ENCODE data around the gene CELSR1.
"Not testable (repeated sequence)": the region's sequence is repeated elsewhere in the genome, so short reads cannot be mapped to it uniquely, and the experiment has no call there.

Gene CELSR1

GRCh38 chr22:46515208-46516111 lies 22.0 kb downstream of the CELSR1 start:
- no peak for DNase-seq (ENCODE audit: low read depth in 2 of 2)

GRCh38 chr22:46514592-46515207 lies 22.7 kb downstream of the CELSR1 start:
- DNase-seq (ENCODE audit: low read depth in 2 of 2), result no peak

- DNase-seq (ENCODE audit: low read depth in 2 of 2), result no peak
These were observed 23.4 kb downstream of the CELSR1 start for GRCh38 chr22:46513908-46514550.

- DNase-seq (ENCODE audit: low read depth in 2 of 2), result no peak
These were observed 24.7 kb downstream of the CELSR1 start for GRCh38 chr22:46512683-46513082.

GRCh38 chr22:46512039-46512370 lies 25.4 kb downstream of the CELSR1 start:
- no peak for DNase-seq (ENCODE audit: low read depth in 2 of 2)

DNA sequence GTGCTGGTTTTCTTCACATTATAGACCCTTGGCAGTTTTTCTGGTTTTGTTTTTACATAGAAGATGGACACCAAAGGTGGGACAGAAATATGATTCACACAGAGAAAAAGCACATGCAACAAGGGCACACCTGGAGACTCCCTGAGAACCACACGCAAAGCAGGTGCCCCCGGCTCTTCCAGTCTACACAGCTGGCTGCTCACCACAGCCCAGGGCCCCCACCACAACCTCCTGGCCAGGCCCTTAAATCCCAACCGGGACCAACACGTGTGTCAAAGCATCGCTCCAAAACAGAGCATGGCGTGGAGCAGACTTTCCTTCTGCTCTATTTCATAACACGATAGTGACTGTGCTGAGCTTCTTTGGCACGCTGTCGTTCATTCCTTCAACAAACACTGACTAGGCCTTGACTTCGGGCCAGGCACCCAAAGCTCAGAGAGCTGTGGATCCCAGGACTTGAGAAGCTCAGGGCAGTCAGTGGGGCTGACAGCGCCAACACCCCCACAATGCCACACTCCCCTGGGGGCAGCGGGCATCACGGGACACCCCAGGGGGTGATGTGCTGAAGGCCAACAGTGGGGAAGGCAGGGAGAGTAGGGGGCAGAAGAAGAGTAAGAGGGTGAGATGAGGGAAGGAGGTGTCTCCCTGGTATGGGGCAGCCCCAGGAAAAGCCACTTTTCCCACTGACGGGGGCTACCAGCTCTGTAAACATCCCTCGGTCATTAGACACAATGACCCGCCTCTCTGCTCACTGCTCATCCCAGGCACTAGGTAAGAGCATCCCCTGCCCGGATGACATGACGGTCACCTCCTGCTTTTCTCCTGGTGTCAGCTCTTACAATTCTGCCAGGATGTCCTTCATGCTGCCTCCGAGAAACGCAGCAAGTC lies 26.0 kb downstream of the CELSR1 start:
- DNase-seq (ENCODE audit: low read depth in 2 of 2), result no peak

DNA sequence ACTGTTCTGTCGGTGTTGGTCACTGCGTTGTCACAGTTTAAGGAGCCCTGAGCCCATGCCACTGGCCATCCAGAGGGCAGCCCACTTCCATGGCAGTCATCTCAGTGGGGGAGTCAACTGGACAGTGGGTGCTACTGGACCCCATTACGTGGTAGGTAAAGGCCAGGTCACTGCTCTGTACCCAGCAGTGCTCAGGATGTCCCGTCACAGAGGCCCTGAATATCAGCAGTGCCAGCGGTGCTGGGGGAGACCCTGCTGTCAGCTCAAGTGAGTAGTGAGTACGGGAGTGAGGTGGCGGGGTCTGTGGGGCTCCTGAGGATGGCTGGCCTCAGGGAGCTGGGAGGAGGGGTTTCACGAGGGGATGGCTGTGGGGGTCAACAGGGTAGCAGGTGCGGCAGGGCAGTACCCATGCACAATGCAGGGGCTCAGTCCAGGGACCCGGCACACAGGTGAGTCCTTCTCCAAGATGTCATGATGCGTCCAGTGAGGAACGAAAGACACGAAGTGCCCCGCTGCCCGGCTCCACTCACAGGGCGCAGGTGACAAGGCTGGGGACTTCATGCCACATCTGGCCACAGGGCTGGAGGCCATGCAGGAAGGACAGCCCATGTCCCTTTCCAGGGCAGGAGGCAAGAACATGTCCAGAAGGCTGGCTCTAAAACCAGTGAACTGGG lies 27.9 kb downstream of the CELSR1 start:
- no peak for DNase-seq (ENCODE audit: low read depth in 2 of 2)

GRCh38 chr22:46508491-46508999 lies 28.9 kb downstream of the CELSR1 start:
- DNase-seq (ENCODE audit: low read depth in 2 of 2), result no peak

DNA sequence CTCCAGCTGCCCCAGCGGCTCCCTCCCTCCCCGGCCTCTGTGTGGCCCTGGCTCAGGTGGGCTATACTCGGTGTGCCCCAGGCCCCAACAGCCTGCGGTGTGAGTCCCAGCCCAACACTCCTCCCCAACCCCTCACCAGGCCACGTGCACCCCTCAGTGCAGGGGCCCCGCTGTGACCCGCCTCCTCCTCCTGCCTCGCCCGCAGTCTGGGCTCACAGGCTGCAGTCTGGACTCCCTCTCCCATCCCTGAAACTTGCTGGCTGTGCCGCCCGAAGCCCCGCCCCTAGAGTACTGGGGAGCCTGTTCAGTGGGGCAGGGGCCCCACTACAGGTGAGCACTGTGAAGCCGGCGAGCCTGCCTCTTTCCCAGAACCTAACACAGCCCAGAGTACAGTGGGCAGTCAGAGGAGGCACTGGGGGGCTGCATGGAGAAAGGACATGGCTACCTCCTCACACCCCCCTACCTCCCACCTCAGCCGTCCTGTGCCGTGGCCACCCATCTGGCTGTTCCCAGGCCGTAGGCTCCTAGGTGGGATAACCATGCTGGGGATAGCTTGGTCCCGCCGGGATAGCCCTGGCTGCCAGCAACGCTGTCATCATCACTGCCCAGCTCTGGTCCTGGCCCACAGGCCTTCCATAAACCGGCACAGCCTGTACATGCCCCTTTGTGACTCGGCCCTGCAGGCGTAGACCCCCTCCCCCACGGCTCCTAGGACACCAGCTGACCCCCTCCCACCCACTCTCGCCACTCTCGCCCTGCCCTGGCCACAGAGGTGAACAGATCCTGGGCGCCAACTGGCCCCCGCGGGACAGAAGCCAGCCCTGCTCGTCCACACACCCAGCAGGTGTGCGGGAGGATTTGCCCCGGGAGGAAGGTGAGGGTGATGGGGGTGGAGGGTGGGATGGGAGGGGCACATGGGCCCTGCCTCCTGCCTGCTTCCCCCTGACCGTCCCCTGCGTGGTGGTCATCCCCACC lies 29.7 kb downstream of the CELSR1 start:
- no peak for DNase-seq (ENCODE audit: low read depth in 2 of 2)

- no peak for DNase-seq (ENCODE audit: low read depth in 2 of 2)
These were observed 32.8 kb downstream of the CELSR1 start for GRCh38 chr22:46504584-46504983.

DNA sequence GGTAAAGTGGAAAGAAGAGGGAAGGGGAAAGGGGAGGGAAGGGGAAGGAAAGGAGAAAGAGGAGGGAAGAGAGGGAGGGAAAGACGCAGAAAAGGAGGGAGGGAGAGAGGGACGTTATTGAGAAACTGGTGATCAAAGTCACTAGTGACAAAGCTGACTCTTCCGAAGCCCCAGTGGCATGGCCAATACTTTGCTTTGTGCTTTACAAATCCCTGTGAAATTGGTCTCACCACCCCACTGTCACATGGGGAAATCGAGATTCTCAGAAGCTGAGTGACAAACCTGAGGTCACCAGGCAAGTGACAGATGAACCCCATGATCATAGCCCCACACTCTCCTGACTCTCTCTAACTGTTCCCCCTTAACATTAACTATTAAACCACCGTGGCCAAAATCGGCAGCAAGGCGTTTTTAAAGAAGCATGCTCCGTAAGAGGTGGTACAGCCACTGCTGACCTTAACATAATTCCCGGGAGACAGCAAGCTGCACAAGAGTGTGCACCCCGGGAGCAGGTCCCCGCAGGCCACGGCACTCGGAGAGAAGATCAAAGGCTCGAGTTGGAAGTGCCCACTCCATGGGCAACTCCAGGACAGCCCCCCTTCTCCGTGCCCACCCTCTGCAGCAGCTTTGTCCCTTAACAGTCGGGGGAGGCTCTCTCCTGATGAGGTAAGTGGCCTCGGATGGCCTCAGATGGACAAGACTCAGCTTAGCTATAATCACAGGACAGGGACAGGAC lies 34.8 kb downstream of the CELSR1 start:
- no peak for DNase-seq (ENCODE audit: low read depth in 2 of 2)

DNA sequence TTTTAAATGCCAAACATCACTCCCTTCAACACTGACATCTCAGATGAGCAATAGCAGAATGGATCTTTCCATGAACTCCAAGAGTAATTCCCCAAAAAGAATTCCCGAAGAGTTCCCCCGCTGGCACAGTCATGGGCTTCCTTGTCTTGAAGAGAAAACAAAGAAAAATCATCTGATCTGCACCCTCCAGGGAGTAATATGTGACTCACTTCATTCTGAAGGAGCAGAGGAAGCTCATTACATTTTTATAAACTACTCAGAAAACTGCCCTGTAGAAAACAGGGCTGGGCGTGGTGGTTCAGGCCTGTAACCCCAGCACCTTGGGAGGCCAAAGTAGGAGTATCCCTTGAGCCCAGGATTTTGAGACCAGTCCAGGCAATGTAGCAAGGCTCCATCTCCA lies 35.7 kb downstream of the CELSR1 start:
- DNase-seq (ENCODE audit: low read depth in 2 of 2), result no peak

- DNase-seq (ENCODE audit: low read depth in 2 of 2), result not testable (repeated sequence)
These were observed 36.2 kb downstream of the CELSR1 start for GRCh38 chr22:46501265-46501664.

GRCh38 chr22:46500201-46500600 lies 37.2 kb downstream of the CELSR1 start:
- DNase-seq (ENCODE audit: low read depth in 2 of 2), result no peak

DNA sequence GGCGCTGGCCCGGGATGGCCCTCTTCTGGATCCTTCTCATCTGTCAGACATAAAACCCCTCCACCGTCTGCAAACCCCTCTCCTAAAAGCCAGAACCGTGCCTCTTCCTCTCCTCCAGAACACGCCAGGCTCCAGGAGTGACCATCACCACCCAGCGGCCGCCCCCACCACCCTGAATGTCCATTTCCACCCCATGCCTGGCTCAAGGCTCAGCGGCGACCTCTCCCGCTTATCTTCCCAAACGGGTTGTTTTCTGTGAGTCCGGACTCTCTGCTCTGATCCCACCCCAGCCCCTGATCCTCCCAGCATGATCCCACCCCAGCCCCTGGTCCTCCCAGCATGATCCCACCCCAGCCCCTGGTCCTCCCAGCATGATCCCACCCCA lies 37.6 kb downstream of the CELSR1 start:
- no peak for DNase-seq (ENCODE audit: low read depth in 2 of 2)

- DNase-seq (ENCODE audit: low read depth in 2 of 2), result no peak
These were observed 45.5 kb downstream of the CELSR1 start for GRCh38 chr22:46491946-46492345.

GRCh38 chr22:46490538-46490937 lies 46.9 kb downstream of the CELSR1 start:
- no peak for DNase-seq (ENCODE audit: low read depth in 2 of 2)

- DNase-seq (ENCODE audit: low read depth in 2 of 2), result no peak
These were observed 50.3 kb downstream of the CELSR1 start for GRCh38 chr22:46486996-46487717.
